ENCODE results near the gene MGAT4A. TPM values are rescaled to one million over a fixed set of nuclear protein-coding genes. Genes with fewer than 3 reads are reported as not detected.

MGAT4A gene
- total RNA-seq, 1 donor from 2014 or later = 1.7 TPM

- Histone ChIP-seq H3K79me2 (ENCODE audit: insufficient read depth, low read length) (no peaks in the 10 kb centered on the region), H3K4me3 (ENCODE audit: insufficient read depth, low read depth, low read length) (no peak overlapping the region), H3K4me2 (ENCODE audit: low read length) (no peak overlapping the region), H3K27me3 (ENCODE audit: insufficient read depth, low read length) (no peaks in the 10 kb centered on the region), H3K9me3 (ENCODE audit: insufficient read depth, low read depth, low read length) (no peaks in the 10 kb centered on the region), H4K20me1 (ENCODE audit: insufficient read depth, low read length) (peaks cover 3% of the 10 kb centered on the region), H3K9ac (ENCODE audit: low read length) (no peak overlapping the region), H3K27ac (ENCODE audit: low read depth, low read length) (no peak overlapping the region), H2AFZ (ENCODE audit: low read depth, low read length) (no peak overlapping the region), H3K36me3 (ENCODE audit: insufficient read depth, low read length) (no peaks in the 10 kb centered on the region), H3K4me1 (ENCODE audit: insufficient read depth, low read length) (no peaks in the 10 kb centered on the region)
- FAIRE-seq (no peak), DNase-seq (ENCODE audit: low read depth) (no peak)
- H3K4me3 Mint-ChIP-seq (ENCODE audit: unreplicated experiment) = no peak overlapping the region
- H3K4me1 Mint-ChIP-seq (ENCODE audit: low read depth, unreplicated experiment) = peaks cover 3% of the 10 kb centered on the region
- peak; percentile 54 for TF ChIP-seq CTCF (IDR thresholded peaks at IDR 0.05; ENCODE audit: insufficient read depth, low read depth, low read length)
- no peak for TF ChIP-seq EZH2 (IDR thresholded peaks at IDR 0.05; ENCODE audit: insufficient read depth, low read length)
- H3K36me3 Mint-ChIP-seq (ENCODE audit: low read depth, unreplicated experiment) = peaks cover 29% of the 10 kb centered on the region
- H3K9me3 Mint-ChIP-seq (ENCODE audit: unreplicated experiment) = no peaks in the 10 kb centered on the region
- H3K27ac Mint-ChIP-seq (ENCODE audit: unreplicated experiment) = no peak overlapping the region
- peaks cover 4% of the 10 kb centered on the region for H3K27me3 Mint-ChIP-seq (ENCODE audit: low read depth, unreplicated experiment)
These were observed 161.6 kb downstream of the MGAT4A start for GRCh38 chr2:98569197-98569793.

Other genes with a start within 250 kb of the MGAT4A start
- gene COA5, start 122.6 kb downstream of the MGAT4A start, total RNA-seq = 19.5 and 19.8 TPM in 2 replicates
- gene UNC50, start 122.5 kb downstream of the MGAT4A start, total RNA-seq = 26.8 and 31.3 TPM in 2 replicates
- gene CRACDL, start 205.1 kb upstream of the MGAT4A start, total RNA-seq = 1.8 and 5.7 TPM in 2 replicates

All from astrocyte (in vitro differentiated cells and primary cell).